ENCODE results near the gene C1R. TPM values are rescaled to one million over a fixed set of nuclear protein-coding genes. Genes with fewer than 3 reads are reported as not detected.
"Not testable (repeated sequence)": the region's sequence is repeated elsewhere in the genome, so short reads cannot be mapped to it uniquely, and the experiment has no call there.

The C1R gene
- total and polyA plus RNA-seq, 8 donors: 69.3 to 693 (median 87.1) TPM

DNA sequence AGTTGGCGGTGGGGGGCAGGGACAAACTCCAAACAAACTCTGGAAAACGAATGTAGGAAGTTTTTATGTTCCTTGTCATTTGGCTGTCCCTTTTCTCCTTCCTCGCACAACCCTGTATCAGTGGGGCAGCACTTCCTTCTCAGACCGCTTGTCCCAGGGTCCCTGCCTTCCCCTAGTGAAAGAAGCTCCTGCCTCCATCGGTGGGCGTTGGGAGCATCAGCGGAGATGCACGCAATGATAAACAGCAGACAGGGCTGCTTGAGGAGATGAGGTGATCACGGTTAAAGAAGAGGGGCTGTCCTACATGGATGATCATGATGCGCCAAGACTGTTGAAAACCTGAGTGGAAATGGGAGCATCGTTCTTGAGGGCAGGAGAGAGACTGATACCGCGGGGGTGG, 31.1 kb downstream of the C1R start:
- ATAC-seq: no peak

DNA sequence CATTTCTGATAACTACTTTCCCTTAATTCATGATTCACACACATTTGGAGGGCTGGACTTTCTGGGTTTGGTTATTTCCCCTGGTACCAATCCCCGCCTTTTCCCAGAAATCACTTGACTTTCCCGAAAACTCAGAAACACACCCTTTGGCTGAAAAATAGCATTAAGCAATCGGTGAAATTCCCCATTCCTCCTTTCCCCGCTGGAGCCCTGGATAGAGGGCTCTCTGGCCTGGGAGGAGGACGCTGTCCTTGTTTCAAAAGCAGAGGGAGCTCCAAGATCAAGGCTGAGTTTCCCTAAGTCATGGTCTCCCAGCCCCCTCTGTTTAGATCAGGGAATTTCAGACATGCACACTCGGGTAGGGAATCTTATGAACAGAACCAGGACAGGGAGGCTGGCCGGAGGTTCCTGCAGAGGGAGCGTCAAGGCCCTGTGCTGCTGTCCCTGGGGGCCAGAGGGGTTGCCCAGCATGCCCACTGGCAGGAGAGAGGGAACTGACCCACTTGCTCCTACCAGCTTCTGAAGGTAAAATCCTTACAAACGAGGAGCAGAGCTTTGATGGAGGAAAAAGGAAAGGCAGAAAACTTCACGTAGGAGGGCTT, 31.8 kb downstream of the C1R start, which contains the start of gene C1S:
Gene C1S (plus strand): TSS at position 366 of the 602 bp plus-strand sequence. CDS start 1,195 bp downstream, outside the sequence.
- Histone ChIP-seq H3K27ac (peak within 1 kb of the TSS; percentile 66 to 81), H3K4me3 (peak within 1 kb of the TSS; percentile 29 to 33), H3K9me3 (no peaks in the 10 kb centered on the region), H3K4me1 (peaks cover 0 to 22% of the 10 kb centered on the region in 2 donors), H3K36me3 (no peaks in the 10 kb centered on the region), H3K27me3 (no peaks in the 10 kb centered on the region)
- peak; percentile 51 to 62 for TF ChIP-seq CTCF (IDR thresholded peaks at IDR 0.05)
- intact Hi-C loops (cut with DNase I): no loop called here
- ATAC-seq (peak; percentile 98), DNase-seq (peak in 3 of 4 donors; percentile 74 to 95 (median 90))

More for the DNA sequence above, 31.1 kb downstream of the C1R start:
- peak overlapping the region; percentile 66 to 81 for H3K27ac ChIP-seq
- no peaks in the 10 kb centered on the region for H3K9me3 ChIP-seq
- peak in 1 of 4 donors; percentile 26 for DNase-seq
- H3K36me3 ChIP-seq: peaks cover 0 to 4% of the 10 kb centered on the region in 2 donors
- intact Hi-C loops (cut with DNase I): no loop called here
- no peaks in the 10 kb centered on the region for H3K27me3 ChIP-seq
- H3K4me1 ChIP-seq: peaks cover 0 to 22% of the 10 kb centered on the region in 2 donors
- TF ChIP-seq CTCF (IDR thresholded peaks at IDR 0.05): no peak
- peak overlapping the region; percentile 29 to 33 for H3K4me3 ChIP-seq

DNA sequence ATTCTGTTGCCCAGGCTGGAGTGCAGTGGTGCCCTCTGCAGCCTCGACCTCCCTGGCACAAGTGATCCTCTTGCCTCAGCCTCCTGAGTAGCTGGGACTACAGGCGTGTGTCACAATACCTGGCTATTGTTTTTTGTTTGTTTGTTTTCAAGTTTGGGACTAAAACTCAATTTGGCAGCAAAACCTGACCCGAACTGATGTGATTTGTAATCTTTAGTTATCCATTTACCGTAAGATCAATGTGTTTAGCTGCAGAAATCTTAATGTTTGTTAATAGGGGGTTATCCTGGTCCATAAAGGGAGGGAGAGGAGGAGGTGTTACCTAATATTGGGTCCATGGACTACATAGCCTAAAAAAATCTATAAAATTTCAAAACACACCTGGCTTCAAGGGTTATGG, 32.5 kb downstream of the C1R start:
- TF ChIP-seq CTCF (IDR thresholded peaks at IDR 0.05): no peak
- H3K36me3 ChIP-seq: no peaks in the 10 kb centered on the region
- H3K27me3 ChIP-seq: no peaks in the 10 kb centered on the region
- intact Hi-C loops (cut with DNase I): no loop called here
- ATAC-seq (no peak), DNase-seq (no peak)
- no peaks in the 10 kb centered on the region for H3K9me3 ChIP-seq
- no peak overlapping the region for H3K4me3 ChIP-seq
- peak overlapping the region; percentile 66 to 81 for H3K27ac ChIP-seq
- H3K4me1 ChIP-seq: peaks cover 0 to 22% of the 10 kb centered on the region in 2 donors

GRCh38 chr12:7058850-7059395, 33.3 kb downstream of the C1R start:
- Histone ChIP-seq H3K4me1 (peaks cover 0 to 22% of the 10 kb centered on the region in 2 donors), H3K4me3 (no peak overlapping the region), H3K36me3 (no peaks in the 10 kb centered on the region), H3K27me3 (no peaks in the 10 kb centered on the region), H3K27ac (peak overlapping the region in 1 of 2 donors; percentile 23), H3K9me3 (no peaks in the 10 kb centered on the region)
- ATAC-seq (no peak), DNase-seq (no peak)
- intact Hi-C loops (cut with DNase I): no loop called here
- TF ChIP-seq CTCF (IDR thresholded peaks at IDR 0.05): no peak

DNA sequence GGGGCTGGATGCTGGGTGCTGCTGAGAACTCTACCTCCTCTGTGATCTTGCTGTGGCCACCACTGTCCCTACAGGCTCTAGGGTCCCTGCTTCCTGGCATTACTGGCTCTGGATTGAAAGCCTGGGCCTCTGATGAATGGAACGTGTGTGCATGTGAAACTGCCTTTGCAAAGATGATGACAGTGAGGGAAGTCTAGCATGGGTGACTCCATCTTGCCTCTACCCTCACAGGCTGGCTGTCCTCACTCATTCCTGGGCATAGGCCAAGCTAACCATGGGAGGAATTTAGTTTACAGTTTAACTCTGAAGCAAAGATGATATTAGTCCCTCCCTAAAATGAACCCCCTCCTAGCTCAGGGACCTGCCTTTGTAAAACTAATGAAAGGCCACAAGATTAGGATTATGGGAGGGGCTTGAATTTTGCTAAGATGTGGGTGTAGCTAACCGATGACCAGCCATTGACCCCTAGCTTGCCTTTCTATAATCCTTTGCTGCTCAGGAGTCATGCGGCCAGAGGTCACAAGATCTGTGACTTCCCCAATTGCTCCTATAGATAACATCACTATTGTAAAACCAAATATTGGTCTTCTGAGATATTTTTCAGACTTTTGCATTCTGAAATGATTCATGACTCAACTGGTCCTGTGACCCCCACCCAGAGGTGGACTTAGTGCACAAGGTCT, 33.9 kb downstream of the C1R start:
- H3K4me1 ChIP-seq: peaks cover 0 to 22% of the 10 kb centered on the region in 2 donors
- no peak for ATAC-seq
- H3K27me3 ChIP-seq: no peaks in the 10 kb centered on the region
- H3K9me3 ChIP-seq: no peaks in the 10 kb centered on the region
- H3K36me3 ChIP-seq: no peaks in the 10 kb centered on the region
- intact Hi-C loops (cut with DNase I): no loop called here
- TF ChIP-seq CTCF (IDR thresholded peaks at IDR 0.05): no peak
- DNase-seq: peak in 1 of 4 donors; percentile 55
- no peak overlapping the region for H3K27ac ChIP-seq
- H3K4me3 ChIP-seq: no peak overlapping the region

- DNase-seq; H3K27ac ChIP-seq; H3K9me3 ChIP-seq; ATAC-seq; H3K36me3 ChIP-seq; H3K4me3 ChIP-seq; H3K27me3 ChIP-seq; intact Hi-C loops (cut with DNase I): not testable (repeated sequence)
- peaks cover 0 to 21% of the 10 kb centered on the region in 2 donors for H3K4me1 ChIP-seq
Measured at GRCh38 chr12:7055736-7056135, 36.5 kb downstream of the C1R start.

All from left lung (tissue), 10 donors.